Fibroblast of skin of right quadriceps (primary cell): ENCODE measurements around the gene EMP1.
"Not testable (repeated sequence)": the region's sequence is repeated elsewhere in the genome, so short reads cannot be mapped to it uniquely, and the experiment has no call there.

Source experiments
- DNase-seq: peaks from one replicate; pipeline ENCODE4 v3.0.0-alpha.2; 2013

The EMP1 gene

GRCh38 chr12:13259625-13260024, 63.1 kb downstream of the EMP1 start:
- not testable (repeated sequence) for DNase-seq

- DNase-seq: not testable (repeated sequence)
These were observed 71.3 kb downstream of the EMP1 start for GRCh38 chr12:13267826-13268225.

- no peak for DNase-seq
These were observed 72.1 kb downstream of the EMP1 start for GRCh38 chr12:13268581-13268980.
